Suprapubic skin (tissue), 4 donors: ENCODE data around the gene SEMA5B.

Source experiments
- EP300 ChIP-seq: sonication (generic); formaldehyde crosslinking; IDR thresholded peaks from one replicate; pipeline ENCODE4 v1.6.1; 2017; ENCODE audit warnings: antibody characterized with exemption
- POLR2A ChIP-seq, 2 donors: fragments of 450-650 bp; IDR thresholded peaks; one replicate each; pipeline ENCODE4 v1.6.1; 2017; ENCODE audit warnings: antibody characterized with exemption in 2 of 2, mild to moderate bottlenecking in 2 of 2, moderate library complexity in 2 of 2
- POLR2AphosphoS5 ChIP-seq, 3 donors: sonication (generic); formaldehyde crosslinking; IDR thresholded peaks; one replicate each; pipeline ENCODE4 v1.6.1; 2017; ENCODE audit warnings: antibody characterized with exemption in 3 of 3
- TF ChIP-seq, protein P1 (sequence below), 2 donors: fragments of 200-600 bp in 1 of 2; fragments of 450-650 bp in 1 of 2; sonication (generic) in 1 of 2; IDR thresholded peaks; one replicate each; pipeline ENCODE4 v1.5.1; 2016 to 2019; ENCODE audit warnings: antibody characterized with exemption in 2 of 2, mild to moderate bottlenecking in 1 of 2, moderate library complexity in 1 of 2

DNA sequence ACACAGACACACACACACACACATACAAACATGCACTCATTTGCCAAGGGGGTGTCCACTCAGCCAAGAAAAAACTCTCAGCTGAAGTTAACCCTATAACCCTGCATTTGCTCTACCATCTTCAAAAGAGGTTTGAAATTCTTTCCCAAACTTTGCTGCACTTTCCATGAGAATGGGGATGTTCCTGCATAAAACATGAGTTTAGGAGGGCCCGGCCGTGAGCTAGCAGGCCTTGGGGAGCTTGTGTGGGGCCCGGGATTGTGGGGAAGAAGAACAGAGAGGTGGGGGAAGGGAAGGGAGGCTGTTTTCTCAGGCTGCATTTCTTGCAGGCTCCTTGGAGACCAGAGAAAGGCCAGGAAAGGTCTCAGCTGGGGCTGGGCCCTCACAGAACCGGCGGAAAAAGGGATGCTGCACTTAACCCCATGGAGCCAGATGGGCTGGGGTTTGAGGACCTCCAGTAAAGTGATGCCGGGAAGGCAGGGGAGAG, 40.8 kb downstream of the SEMA5B start:
- TF ChIP-seq, protein P1, sequence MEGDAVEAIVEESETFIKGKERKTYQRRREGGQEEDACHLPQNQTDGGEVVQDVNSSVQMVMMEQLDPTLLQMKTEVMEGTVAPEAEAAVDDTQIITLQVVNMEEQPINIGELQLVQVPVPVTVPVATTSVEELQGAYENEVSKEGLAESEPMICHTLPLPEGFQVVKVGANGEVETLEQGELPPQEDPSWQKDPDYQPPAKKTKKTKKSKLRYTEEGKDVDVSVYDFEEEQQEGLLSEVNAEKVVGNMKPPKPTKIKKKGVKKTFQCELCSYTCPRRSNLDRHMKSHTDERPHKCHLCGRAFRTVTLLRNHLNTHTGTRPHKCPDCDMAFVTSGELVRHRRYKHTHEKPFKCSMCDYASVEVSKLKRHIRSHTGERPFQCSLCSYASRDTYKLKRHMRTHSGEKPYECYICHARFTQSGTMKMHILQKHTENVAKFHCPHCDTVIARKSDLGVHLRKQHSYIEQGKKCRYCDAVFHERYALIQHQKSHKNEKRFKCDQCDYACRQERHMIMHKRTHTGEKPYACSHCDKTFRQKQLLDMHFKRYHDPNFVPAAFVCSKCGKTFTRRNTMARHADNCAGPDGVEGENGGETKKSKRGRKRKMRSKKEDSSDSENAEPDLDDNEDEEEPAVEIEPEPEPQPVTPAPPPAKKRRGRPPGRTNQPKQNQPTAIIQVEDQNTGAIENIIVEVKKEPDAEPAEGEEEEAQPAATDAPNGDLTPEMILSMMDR (IDR thresholded peaks at IDR 0.05) = no peak
- TF ChIP-seq EP300 (no peak), POLR2A (IDR thresholded peaks at IDR 0.05) (no peak), POLR2AphosphoS5 (IDR thresholded peaks at IDR 0.05) (no peak)
